ENCODE measurements around the gene TRIM62. TPM values are rescaled to one million over a fixed set of nuclear protein-coding genes. Genes with fewer than 3 reads are reported as not detected.

Gene TRIM62
- total RNA-seq, 2 experiments from 2014 or later: 3.6 to 3.9 TPM

- Mint-ChIP-seq H3K27me3 (no peaks in the 10 kb centered on the region), H3K4me3 (peak overlapping the region; percentile 48), H3K9me3 (no peaks in the 10 kb centered on the region), H3K36me3 (no peaks in the 10 kb centered on the region), H3K27ac (peak overlapping the region; percentile 93), H3K4me1 (ENCODE audit: low read depth) (peaks cover 32% of the 10 kb centered on the region)
- peak; percentile 90 for DNase-seq
- ChIA-PET POLR2A (interaction anchor here (2.6 kb wide), 1 partner anchor 27 kb away, joined by 14 read pairs; no protein-coding TSS in a partner anchor), CTCF (interaction anchor here (1.0 to 3.6 kb wide), 5 partner anchors 11 to 167 kb away, joined by 3 to 25 read pairs (median 6); no protein-coding TSS in a partner anchor)
- intact Hi-C loops (cut with micrococcal nuclease): loop anchor here (1.0 to 5.0 kb wide), 3 partner anchors 28 to 373 kb away; partner anchors contain the start of genes AK2 and ZSCAN20
Measured at GRCh38 chr1:33099290-33100118, 82.3 kb downstream of the TRIM62 start.

DNA sequence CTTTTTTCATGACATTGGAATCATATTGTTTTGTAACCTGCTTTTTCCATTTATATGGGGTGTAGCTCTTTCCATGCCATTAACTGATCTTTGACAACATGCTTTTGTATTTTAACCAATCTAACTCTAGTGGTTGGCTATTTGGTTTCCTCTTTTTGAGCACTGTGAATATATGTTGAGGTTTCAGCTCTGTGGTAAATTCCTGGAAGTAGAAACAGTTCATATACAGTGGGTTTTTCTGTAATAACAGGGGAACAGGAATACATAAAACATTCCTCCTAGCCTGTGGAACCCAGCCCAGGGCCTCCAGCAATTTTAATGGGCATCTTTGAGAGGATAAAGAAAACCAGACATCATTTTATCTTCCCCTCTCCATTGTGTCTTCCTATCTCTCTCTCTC lies 83.5 kb downstream of the TRIM62 start:
- ChIA-PET POLR2A (interaction anchor here (0.6 to 0.9 kb wide), 2 partner anchors 134 to 171 kb away, joined by 3 read pairs; partner anchors contain the start of gene RNF19B), CTCF (interaction anchor here (0.7 to 3.6 kb wide), 5 partner anchors 10 to 372 kb away, joined by 3 to 25 read pairs (median 6); no protein-coding TSS in a partner anchor)
- H3K4me1 Mint-ChIP-seq (ENCODE audit: low read depth): peaks cover 32% of the 10 kb centered on the region
- DNase-seq: no peak
- no peak overlapping the region for H3K4me3 Mint-ChIP-seq
- H3K36me3 Mint-ChIP-seq: no peaks in the 10 kb centered on the region
- H3K27me3 Mint-ChIP-seq: no peaks in the 10 kb centered on the region
- no peaks in the 10 kb centered on the region for H3K9me3 Mint-ChIP-seq
- intact Hi-C loops (cut with micrococcal nuclease): loop anchor here (2.0 to 5.0 kb wide), 2 partner anchors 61 to 374 kb away; partner anchors contain the start of genes AK2 and ZSCAN20
- H3K27ac Mint-ChIP-seq: peak overlapping the region; percentile 93

DNA sequence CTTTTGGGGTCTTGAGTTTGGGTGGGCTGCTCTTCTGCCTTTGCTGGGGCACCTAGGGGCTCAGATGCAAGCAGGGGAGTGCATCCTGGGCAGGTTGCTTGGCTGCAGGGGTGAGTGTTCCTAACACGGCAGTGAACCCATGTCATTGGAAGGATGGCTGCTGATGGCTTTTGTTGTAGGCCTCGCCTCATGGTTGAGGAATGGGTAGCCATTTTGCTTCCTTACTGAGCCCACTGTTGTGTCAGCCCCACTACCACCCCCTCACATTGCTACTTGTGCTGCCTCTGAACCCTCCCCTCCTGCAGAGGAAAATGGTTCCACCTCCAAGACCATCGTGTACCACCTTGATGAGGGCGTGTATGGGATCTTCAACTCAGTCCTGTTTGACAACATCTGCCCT lies 84.1 kb downstream of the TRIM62 start:
- H3K27me3 Mint-ChIP-seq: no peaks in the 10 kb centered on the region
- ChIA-PET CTCF (interaction anchor here (0.7 to 3.6 kb wide), 3 partner anchors 9 to 373 kb away, joined by 3 to 25 read pairs (median 17); no protein-coding TSS in a partner anchor), POLR2A (interaction anchor here (0.6 to 0.9 kb wide), 2 partner anchors 134 to 170 kb away, joined by 3 read pairs; partner anchors contain the start of gene RNF19B)
- DNase-seq: no peak
- H3K4me3 Mint-ChIP-seq: no peak overlapping the region
- H3K9me3 Mint-ChIP-seq: no peaks in the 10 kb centered on the region
- H3K36me3 Mint-ChIP-seq: no peaks in the 10 kb centered on the region
- intact Hi-C loops (cut with micrococcal nuclease): loop anchor here (2.0 to 5.0 kb wide), 2 partner anchors 60 to 375 kb away; partner anchors contain the start of genes AK2 and ZSCAN20
- peaks cover 32% of the 10 kb centered on the region for H3K4me1 Mint-ChIP-seq (ENCODE audit: low read depth)
- H3K27ac Mint-ChIP-seq: peak overlapping the region; percentile 3

DNA sequence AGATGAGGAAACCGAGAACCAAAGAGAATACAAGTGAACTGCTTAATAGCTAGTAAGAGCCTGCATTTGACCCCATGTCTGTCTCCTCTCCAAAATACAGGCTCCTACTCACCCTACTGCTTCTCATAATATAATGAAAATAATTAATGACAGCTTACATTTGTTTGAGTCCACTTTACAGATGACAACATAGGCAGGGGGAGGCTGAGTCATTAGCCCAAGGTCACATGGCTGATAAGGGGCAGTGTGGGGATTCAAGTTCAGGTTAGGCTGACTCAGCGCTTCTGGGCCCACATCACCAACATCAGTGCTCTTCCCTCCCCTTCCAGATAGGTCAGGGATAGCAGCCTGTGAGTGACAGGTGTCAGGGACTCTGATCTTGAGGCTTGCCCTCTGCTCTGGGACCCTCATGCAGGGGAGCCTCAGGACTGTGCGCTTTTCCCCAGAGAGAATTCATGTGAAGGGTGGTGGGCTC lies 84.7 kb downstream of the TRIM62 start:
- no peaks in the 10 kb centered on the region for H3K9me3 Mint-ChIP-seq
- ChIA-PET POLR2A (interaction anchor here (1.2 kb wide), 1 partner anchor 9 kb away, joined by 3 read pairs; no protein-coding TSS in a partner anchor), CTCF (interaction anchor here (1.1 to 4.0 kb wide), 6 partner anchors 9 to 84 kb away, joined by 4 to 41 read pairs (median 14); partner anchors contain the start of gene TRIM62)
- no peak overlapping the region for H3K27ac Mint-ChIP-seq
- H3K4me1 Mint-ChIP-seq (ENCODE audit: low read depth): peaks cover 32% of the 10 kb centered on the region
- no peaks in the 10 kb centered on the region for H3K36me3 Mint-ChIP-seq
- no peaks in the 10 kb centered on the region for H3K27me3 Mint-ChIP-seq
- H3K4me3 Mint-ChIP-seq: no peak overlapping the region
- intact Hi-C loops (cut with micrococcal nuclease): loop anchor here (5.0 kb wide), 1 partner anchor 60 kb away; the partner anchor contains the start of gene AK2
- DNase-seq: peak; percentile 26

- intact Hi-C loops (cut with micrococcal nuclease): loop anchor here (5.0 kb wide), 1 partner anchor 59 kb away; the partner anchor contains the start of gene AK2
- DNase-seq: no peak
- CTCF ChIA-PET: interaction anchor here (0.7 to 4.0 kb wide), 10 partner anchors 8 to 198 kb away, joined by 3 to 41 read pairs (median 8); partner anchors contain the start of gene TRIM62
- no peak overlapping the region for H3K4me3 Mint-ChIP-seq
- no peaks in the 10 kb centered on the region for H3K27me3 Mint-ChIP-seq
- no peaks in the 10 kb centered on the region for H3K9me3 Mint-ChIP-seq
- no peaks in the 10 kb centered on the region for H3K36me3 Mint-ChIP-seq
- H3K27ac Mint-ChIP-seq: no peak overlapping the region
- POLR2A ChIA-PET: interaction anchor here (1.2 kb wide), 1 partner anchor 8 kb away, joined by 3 read pairs; no protein-coding TSS in a partner anchor
- H3K4me1 Mint-ChIP-seq (ENCODE audit: low read depth): peaks cover 32% of the 10 kb centered on the region
Measured at GRCh38 chr1:33096363-33097005, 85.4 kb downstream of the TRIM62 start.

Other genes with a start within 250 kb of the TRIM62 start
- gene RNF19B, start 217.2 kb downstream of the TRIM62 start, total RNA-seq: 10 to 100 TPM; 72.4 to 72.8 TPM
- gene AK2, start 145.2 kb downstream of the TRIM62 start, total RNA-seq: 100 to 1,000 TPM; 325 to 328 TPM
- 1 to 10 TPM; 2.5 to 2.9 TPM for gene AZIN2, start 100.9 kb downstream of the TRIM62 start, total RNA-seq
- gene ZNF362, start 74.4 kb upstream of the TRIM62 start, total RNA-seq: 10 to 100 TPM in 1 of 2 experiments, 1 to 10 TPM in 1; 8.7 to 12.9 TPM
- gene A3GALT2, start 139.1 kb upstream of the TRIM62 start, total RNA-seq: not detected
- gene PHC2, start 249.1 kb upstream of the TRIM62 start, total RNA-seq: 10 to 100 TPM; 21.4 to 22.5 TPM

Measured in activated CD4-positive, alpha-beta memory T cell treated with anti-CD3 and anti-CD28 coated beads for 36 hours (primary cell).